Measurements from ENCODE around the gene ELOVL3. TPM values are rescaled to one million over a fixed set of nuclear protein-coding genes. Genes with fewer than 3 reads are reported as not detected.

ELOVL3 gene
- polyA plus RNA-seq, 1 donor (not counting 4 experiments of a cell fraction or from before 2014, with no cell fraction given), result 0.26 TPM

DNA sequence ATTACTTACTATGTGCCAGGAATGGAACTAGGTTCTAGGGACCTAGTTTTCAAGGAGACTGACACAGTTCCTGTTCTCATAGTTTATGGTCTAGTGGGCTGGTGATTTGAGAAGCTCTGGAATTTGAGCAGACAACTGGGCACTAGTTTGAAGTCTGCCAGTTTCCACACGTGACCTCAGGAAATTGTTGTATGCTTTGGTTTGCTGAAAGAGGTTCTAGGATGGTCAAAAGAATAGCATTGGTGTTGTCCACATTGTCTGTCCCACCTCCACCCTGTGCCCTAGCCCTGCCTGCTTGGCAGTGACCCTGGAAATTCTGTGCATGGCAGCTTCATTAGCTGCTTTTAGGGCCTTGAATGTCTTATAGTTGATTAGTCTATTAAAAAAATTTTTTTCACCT lies 48.0 kb downstream of the ELOVL3 start:
- dilution Hi-C loops (cut with MboI; ENCODE audit: extremely low pct_ligation_motif_present, low sequenced_read_pairs), result no loop called here
- Histone ChIP-seq H3K79me2 (ENCODE audit: control insufficient read depth, insufficient read depth, low read length) (peaks cover 72% of the 10 kb centered on the region), H3K36me3 (ENCODE audit: control insufficient read depth in 2 of 2, extremely low read depth in 1 of 2, insufficient read depth in 2 of 2, low read length in 2 of 2) (peaks cover 0 to 5% of the 10 kb centered on the region in 2 experiments), H3K27me3 (ENCODE audit: control insufficient read depth, extremely low read depth, insufficient read depth, low read length) (no peaks in the 10 kb centered on the region), H3K9me3 (ENCODE audit: control insufficient read depth, low read depth, low read length) (no peaks in the 10 kb centered on the region), H3K4me1 (ENCODE audit: control insufficient read depth, extremely low read depth, insufficient read depth, low read length) (no peaks in the 10 kb centered on the region), H4K20me1 (ENCODE audit: control insufficient read depth, extremely low read depth, insufficient read depth, low read length) (peaks cover under 1% of the 10 kb centered on the region), H3K9ac (ENCODE audit: control insufficient read depth, extremely low read depth, insufficient read depth, low read length) (no peak overlapping the region), H3K4me3 (ENCODE audit: control insufficient read depth in 2 of 3, extremely low read depth in 1 of 3, insufficient read depth in 2 of 3, low read depth in 1 of 3, low read length in 3 of 3) (no peak overlapping the region), H3K27ac (ENCODE audit: control insufficient read depth, insufficient read depth, low read length) (no peak overlapping the region), H3K4me2 (ENCODE audit: control insufficient read depth, extremely low read depth, insufficient read depth, low read depth, low read length) (no peak overlapping the region), H3K9me1 (ENCODE audit: control insufficient read depth, extremely low read depth, insufficient read depth, low read length) (no peaks in the 10 kb centered on the region), H2AFZ (ENCODE audit: control insufficient read depth, low read length) (no peak overlapping the region)
- no peak for DNase-seq (ENCODE audit: low read depth, low spot score)
- FAIRE-seq, result no peak
- TF ChIP-seq, protein P1, sequence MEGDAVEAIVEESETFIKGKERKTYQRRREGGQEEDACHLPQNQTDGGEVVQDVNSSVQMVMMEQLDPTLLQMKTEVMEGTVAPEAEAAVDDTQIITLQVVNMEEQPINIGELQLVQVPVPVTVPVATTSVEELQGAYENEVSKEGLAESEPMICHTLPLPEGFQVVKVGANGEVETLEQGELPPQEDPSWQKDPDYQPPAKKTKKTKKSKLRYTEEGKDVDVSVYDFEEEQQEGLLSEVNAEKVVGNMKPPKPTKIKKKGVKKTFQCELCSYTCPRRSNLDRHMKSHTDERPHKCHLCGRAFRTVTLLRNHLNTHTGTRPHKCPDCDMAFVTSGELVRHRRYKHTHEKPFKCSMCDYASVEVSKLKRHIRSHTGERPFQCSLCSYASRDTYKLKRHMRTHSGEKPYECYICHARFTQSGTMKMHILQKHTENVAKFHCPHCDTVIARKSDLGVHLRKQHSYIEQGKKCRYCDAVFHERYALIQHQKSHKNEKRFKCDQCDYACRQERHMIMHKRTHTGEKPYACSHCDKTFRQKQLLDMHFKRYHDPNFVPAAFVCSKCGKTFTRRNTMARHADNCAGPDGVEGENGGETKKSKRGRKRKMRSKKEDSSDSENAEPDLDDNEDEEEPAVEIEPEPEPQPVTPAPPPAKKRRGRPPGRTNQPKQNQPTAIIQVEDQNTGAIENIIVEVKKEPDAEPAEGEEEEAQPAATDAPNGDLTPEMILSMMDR (optimal IDR thresholded peaks at IDR 0.05 in 1 of 3, IDR thresholded peaks at IDR 0.05 in 1 of 3, conservative IDR thresholded peaks at IDR 0.05 in 1 of 3; ENCODE audit: extremely low read depth in 1 of 3, insufficient read depth in 2 of 3, low read length in 3 of 3), result no peak
- TF ChIP-seq EZH2 (IDR thresholded peaks at IDR 0.05; ENCODE audit: low read length), result no peak

GRCh38 chr10:102275343-102275742 lies 49.2 kb downstream of the ELOVL3 start:
- Histone ChIP-seq H3K36me3 (ENCODE audit: control insufficient read depth in 2 of 2, extremely low read depth in 1 of 2, insufficient read depth in 2 of 2, low read length in 2 of 2) (no peaks in the 10 kb centered on the region), H3K27me3 (ENCODE audit: control insufficient read depth, extremely low read depth, insufficient read depth, low read length) (no peaks in the 10 kb centered on the region), H3K4me1 (ENCODE audit: control insufficient read depth, extremely low read depth, insufficient read depth, low read length) (peaks cover 6% of the 10 kb centered on the region), H3K9ac (ENCODE audit: control insufficient read depth, extremely low read depth, insufficient read depth, low read length) (no peak overlapping the region), H3K27ac (ENCODE audit: control insufficient read depth, insufficient read depth, low read length) (no peak overlapping the region), H3K9me1 (ENCODE audit: control insufficient read depth, extremely low read depth, insufficient read depth, low read length) (peaks cover 1% of the 10 kb centered on the region), H3K9me3 (ENCODE audit: control insufficient read depth, low read depth, low read length) (no peaks in the 10 kb centered on the region), H4K20me1 (ENCODE audit: control insufficient read depth, extremely low read depth, insufficient read depth, low read length) (peaks cover 3% of the 10 kb centered on the region), H3K79me2 (ENCODE audit: control insufficient read depth, insufficient read depth, low read length) (peaks cover 75% of the 10 kb centered on the region), H2AFZ (ENCODE audit: control insufficient read depth, low read length) (no peak overlapping the region), H3K4me3 (ENCODE audit: control insufficient read depth in 2 of 3, extremely low read depth in 1 of 3, insufficient read depth in 2 of 3, low read depth in 1 of 3, low read length in 3 of 3) (no peak overlapping the region), H3K4me2 (ENCODE audit: control insufficient read depth, extremely low read depth, insufficient read depth, low read depth, low read length) (no peak overlapping the region)
- dilution Hi-C loops (cut with MboI; ENCODE audit: extremely low pct_ligation_motif_present, low sequenced_read_pairs), result no loop called here
- FAIRE-seq, result no peak
- TF ChIP-seq, protein P1 (optimal IDR thresholded peaks at IDR 0.05 in 1 of 3, IDR thresholded peaks at IDR 0.05 in 1 of 3, conservative IDR thresholded peaks at IDR 0.05 in 1 of 3; ENCODE audit: extremely low read depth in 1 of 3, insufficient read depth in 2 of 3, low read length in 3 of 3), result no peak
- no peak for TF ChIP-seq EZH2 (IDR thresholded peaks at IDR 0.05; ENCODE audit: low read length)
- DNase-seq (ENCODE audit: low read depth, low spot score), result no peak

Data from keratinocyte (primary cell).